Right lobe of liver (tissue), 4 donors: ENCODE results near the gene ZNF562.

Experiments used
- POLR2A ChIP-seq: fragments of 450-650 bp; IDR thresholded peaks from one replicate; pipeline ENCODE4 v1.6.1; 2017; ENCODE audit warnings: antibody characterized with exemption, mild to moderate bottlenecking
- TF ChIP-seq, protein P1 (sequence below), 4 donors: fragments of 200-600 bp in 3 of 4; fragments of 450-650 bp in 1 of 4; IDR thresholded peaks; one replicate each; pipeline versions ENCODE4 v1.5.1 to v1.8.0; 2016 to 2022; ENCODE audit warnings: antibody characterized with exemption in 4 of 4, mild to moderate bottlenecking in 2 of 4
- donor health status: DM: no; HTN: no; CAD: no.
- donor health status: DM: no; HTN: no; CAD: no.
- donor health status: DM: no; HTN: yes; CAD: no.

DNA sequence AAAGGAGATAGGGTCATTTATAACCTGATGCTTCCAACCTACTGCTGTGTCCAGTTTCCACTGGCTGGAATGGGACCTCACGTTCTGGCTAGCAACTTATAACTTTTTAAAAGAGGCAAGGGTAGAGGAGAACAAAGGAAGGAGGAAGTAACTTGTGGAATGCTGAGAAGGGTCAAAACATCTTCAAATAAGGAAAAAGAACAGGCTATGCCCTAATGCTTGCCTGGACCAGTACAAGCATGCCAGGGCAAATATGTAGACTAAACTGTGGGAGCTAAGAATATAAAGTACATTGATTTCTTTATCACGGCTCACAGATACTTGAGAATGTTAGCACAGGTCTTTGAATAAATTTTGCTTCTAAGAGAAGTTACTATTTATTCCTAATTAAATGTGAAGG lies 52.4 kb downstream of the ZNF562 start:
- TF ChIP-seq, protein P1, sequence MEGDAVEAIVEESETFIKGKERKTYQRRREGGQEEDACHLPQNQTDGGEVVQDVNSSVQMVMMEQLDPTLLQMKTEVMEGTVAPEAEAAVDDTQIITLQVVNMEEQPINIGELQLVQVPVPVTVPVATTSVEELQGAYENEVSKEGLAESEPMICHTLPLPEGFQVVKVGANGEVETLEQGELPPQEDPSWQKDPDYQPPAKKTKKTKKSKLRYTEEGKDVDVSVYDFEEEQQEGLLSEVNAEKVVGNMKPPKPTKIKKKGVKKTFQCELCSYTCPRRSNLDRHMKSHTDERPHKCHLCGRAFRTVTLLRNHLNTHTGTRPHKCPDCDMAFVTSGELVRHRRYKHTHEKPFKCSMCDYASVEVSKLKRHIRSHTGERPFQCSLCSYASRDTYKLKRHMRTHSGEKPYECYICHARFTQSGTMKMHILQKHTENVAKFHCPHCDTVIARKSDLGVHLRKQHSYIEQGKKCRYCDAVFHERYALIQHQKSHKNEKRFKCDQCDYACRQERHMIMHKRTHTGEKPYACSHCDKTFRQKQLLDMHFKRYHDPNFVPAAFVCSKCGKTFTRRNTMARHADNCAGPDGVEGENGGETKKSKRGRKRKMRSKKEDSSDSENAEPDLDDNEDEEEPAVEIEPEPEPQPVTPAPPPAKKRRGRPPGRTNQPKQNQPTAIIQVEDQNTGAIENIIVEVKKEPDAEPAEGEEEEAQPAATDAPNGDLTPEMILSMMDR (IDR thresholded peaks at IDR 0.05): no peak
- TF ChIP-seq POLR2A: no peak
